ENCODE data around the gene MAPK14.
"Not testable (repeated sequence)": the region's sequence is repeated elsewhere in the genome, so short reads cannot be mapped to it uniquely, and the experiment has no call there.

The MAPK14 gene

GRCh38 chr6:36124881-36125280, 97.3 kb downstream of the MAPK14 start:
- no peak for DNase-seq

GRCh38 chr6:36125575-36125974, 98.0 kb downstream of the MAPK14 start:
- DNase-seq, result no peak

- no peak for DNase-seq
Observed at GRCh38 chr6:36126121-36126520, 98.5 kb downstream of the MAPK14 start.

- DNase-seq, result no peak
Observed at GRCh38 chr6:36126553-36127458, 99.2 kb downstream of the MAPK14 start.

- no peak for DNase-seq
Observed at GRCh38 chr6:36127462-36128016, 99.9 kb downstream of the MAPK14 start.

GRCh38 chr6:36128073-36128472, 100.5 kb downstream of the MAPK14 start:
- no peak for DNase-seq

- DNase-seq, result no peak
Observed at GRCh38 chr6:36128793-36129192, 101.2 kb downstream of the MAPK14 start.

- DNase-seq, result not testable (repeated sequence)
Observed at GRCh38 chr6:36129334-36129733, 101.7 kb downstream of the MAPK14 start.

- DNase-seq, result no peak
Observed at GRCh38 chr6:36129941-36130666, 102.5 kb downstream of the MAPK14 start, which contains the start of gene MAPK13. MAPK13 (plus strand) TSS chr6:36130513; CDS start chr6:36130583, 70 bp downstream.

GRCh38 chr6:36130667-36131510, 103.3 kb downstream of the MAPK14 start:
- no peak for DNase-seq

GRCh38 chr6:36131511-36132245, 104.1 kb downstream of the MAPK14 start:
- no peak for DNase-seq

GRCh38 chr6:36132246-36132895, 104.8 kb downstream of the MAPK14 start:
- DNase-seq, result no peak

- DNase-seq, result no peak
Observed at GRCh38 chr6:36133148-36133547, 105.5 kb downstream of the MAPK14 start.

GRCh38 chr6:36133912-36134311, 106.3 kb downstream of the MAPK14 start:
- no peak for DNase-seq

- DNase-seq, result no peak
Observed at GRCh38 chr6:36135053-36135731, 107.6 kb downstream of the MAPK14 start.

- DNase-seq, result no peak
Observed at GRCh38 chr6:36136034-36136433, 108.4 kb downstream of the MAPK14 start.

GRCh38 chr6:36136551-36136950, 108.9 kb downstream of the MAPK14 start:
- DNase-seq, result no peak

- no peak for DNase-seq
Observed at GRCh38 chr6:36138667-36139066, 111.1 kb downstream of the MAPK14 start.

GRCh38 chr6:36139431-36139830, 111.8 kb downstream of the MAPK14 start:
- peak; percentile 60 for DNase-seq

GRCh38 chr6:36139991-36140710, 112.5 kb downstream of the MAPK14 start:
- DNase-seq, result no peak

Data from NCI-H2227 treated with DMSO at 0.1 percent for 48 hours (cell line).